HG03135 (cell line): Measurements from ENCODE around the gene THRB.

ENCODE experiments used
- ATAC-seq: cut with Tn5 transposase; IDR thresholded peaks from one replicate; pipeline ENCODE4 v1.9.1; 2021; ENCODE audit warnings: mild to moderate bottlenecking, moderate library complexity; ENCODE audit not compliant: unreplicated experiment

The THRB gene

GRCh38 chr3:24385012-24385615 is 109.5 kb downstream of the THRB start:
- no peak for ATAC-seq

- no peak for ATAC-seq
Observed at GRCh38 chr3:24382647-24383046, 112.0 kb downstream of the THRB start.

- no peak for ATAC-seq
Observed at GRCh38 chr3:24379936-24380335, 114.7 kb downstream of the THRB start.

- ATAC-seq: no peak
Observed at GRCh38 chr3:24378313-24378712, 116.3 kb downstream of the THRB start.

- ATAC-seq: no peak
Observed at GRCh38 chr3:24377218-24377993, 117.2 kb downstream of the THRB start.

GRCh38 chr3:24375947-24376384 is 118.7 kb downstream of the THRB start:
- no peak for ATAC-seq

GRCh38 chr3:24374801-24375200 is 119.8 kb downstream of the THRB start:
- no peak for ATAC-seq

GRCh38 chr3:24373198-24373959 is 121.3 kb downstream of the THRB start:
- no peak for ATAC-seq

- no peak for ATAC-seq
Observed at GRCh38 chr3:24372559-24373197, 122.0 kb downstream of the THRB start.

- no peak for ATAC-seq
Observed at GRCh38 chr3:24370352-24371090, 124.1 kb downstream of the THRB start.

- ATAC-seq: no peak
Observed at GRCh38 chr3:24368605-24369004, 126.0 kb downstream of the THRB start.

- no peak for ATAC-seq
Observed at GRCh38 chr3:24367664-24368264, 126.9 kb downstream of the THRB start.

- no peak for ATAC-seq
Observed at GRCh38 chr3:24367216-24367615, 127.4 kb downstream of the THRB start.

- ATAC-seq: no peak
Observed at GRCh38 chr3:24365168-24365567, 129.5 kb downstream of the THRB start.

- ATAC-seq: no peak
Observed at GRCh38 chr3:24364359-24364758, 130.3 kb downstream of the THRB start.

GRCh38 chr3:24363242-24363641 is 131.4 kb downstream of the THRB start:
- ATAC-seq: no peak

GRCh38 chr3:24361623-24362022 is 133.0 kb downstream of the THRB start:
- no peak for ATAC-seq

- ATAC-seq: no peak
Observed at GRCh38 chr3:24360957-24361356, 133.7 kb downstream of the THRB start.

- ATAC-seq: no peak
Observed at GRCh38 chr3:24359645-24360462, 134.8 kb downstream of the THRB start.
